ENCODE data around the gene CDH16.

CDH16 gene

DNA sequence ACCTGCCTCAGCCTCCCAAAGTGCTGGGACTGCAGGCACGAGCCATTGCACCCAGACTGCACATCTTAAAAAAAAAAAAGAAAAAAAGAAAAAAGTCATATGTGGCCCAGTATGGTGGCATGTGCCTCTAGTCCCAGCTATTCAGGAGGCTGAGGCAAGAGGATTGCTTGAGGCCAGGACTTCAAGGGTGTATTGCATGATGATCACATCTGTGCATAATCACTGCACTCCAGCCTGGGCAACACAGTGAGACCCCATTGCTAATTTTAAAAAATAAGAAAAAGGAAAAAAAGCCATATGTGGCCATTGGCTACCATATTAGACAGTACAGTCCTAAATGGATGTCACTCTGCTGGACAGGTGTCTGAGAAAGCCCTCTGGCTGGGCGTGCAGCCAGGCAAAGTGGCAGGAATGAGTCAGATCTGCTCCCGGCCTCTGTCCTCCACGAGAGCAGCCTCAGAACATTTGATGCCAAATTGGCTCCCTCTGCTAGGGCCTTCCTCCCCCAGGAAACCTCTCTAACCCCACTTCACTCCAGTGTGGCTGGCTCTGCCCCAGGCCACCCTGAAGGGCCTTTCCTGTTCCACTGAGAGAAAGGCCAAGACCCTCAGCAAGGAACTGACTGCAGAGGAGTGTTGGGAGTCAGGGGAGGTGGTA is 59.8 kb downstream of the CDH16 start:
- no peak overlapping the region for H3K27ac ChIP-seq
- DNase-seq = no peak
- no peaks in the 10 kb centered on the region for H3K9me3 ChIP-seq (ENCODE audit: severe bottlenecking)
- no peaks in the 10 kb centered on the region for H3K27me3 ChIP-seq (ENCODE audit: insufficient read depth, low read depth, severe bottlenecking)
- H3K36me3 ChIP-seq = no peaks in the 10 kb centered on the region
- H3K4me3 ChIP-seq (ENCODE audit: low read depth, low read length) = no peak overlapping the region
- TF ChIP-seq, protein P1, sequence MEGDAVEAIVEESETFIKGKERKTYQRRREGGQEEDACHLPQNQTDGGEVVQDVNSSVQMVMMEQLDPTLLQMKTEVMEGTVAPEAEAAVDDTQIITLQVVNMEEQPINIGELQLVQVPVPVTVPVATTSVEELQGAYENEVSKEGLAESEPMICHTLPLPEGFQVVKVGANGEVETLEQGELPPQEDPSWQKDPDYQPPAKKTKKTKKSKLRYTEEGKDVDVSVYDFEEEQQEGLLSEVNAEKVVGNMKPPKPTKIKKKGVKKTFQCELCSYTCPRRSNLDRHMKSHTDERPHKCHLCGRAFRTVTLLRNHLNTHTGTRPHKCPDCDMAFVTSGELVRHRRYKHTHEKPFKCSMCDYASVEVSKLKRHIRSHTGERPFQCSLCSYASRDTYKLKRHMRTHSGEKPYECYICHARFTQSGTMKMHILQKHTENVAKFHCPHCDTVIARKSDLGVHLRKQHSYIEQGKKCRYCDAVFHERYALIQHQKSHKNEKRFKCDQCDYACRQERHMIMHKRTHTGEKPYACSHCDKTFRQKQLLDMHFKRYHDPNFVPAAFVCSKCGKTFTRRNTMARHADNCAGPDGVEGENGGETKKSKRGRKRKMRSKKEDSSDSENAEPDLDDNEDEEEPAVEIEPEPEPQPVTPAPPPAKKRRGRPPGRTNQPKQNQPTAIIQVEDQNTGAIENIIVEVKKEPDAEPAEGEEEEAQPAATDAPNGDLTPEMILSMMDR (IDR thresholded peaks at IDR 0.05; ENCODE audit: low read depth, low read length) = no peak

All from WERI-Rb-1 (cell line).